HG02884 (cell line): Measurements from ENCODE around the gene SMTNL2.
"Not testable (repeated sequence)": the region's sequence is repeated elsewhere in the genome, so short reads cannot be mapped to it uniquely, and the experiment has no call there.

Source experiments
- ATAC-seq: cut with Tn5 transposase; IDR thresholded peaks from one replicate; pipeline ENCODE4 v1.9.1; 2021; ENCODE audit warnings: mild to moderate bottlenecking, moderate library complexity; ENCODE audit not compliant: unreplicated experiment

The SMTNL2 gene

DNA sequence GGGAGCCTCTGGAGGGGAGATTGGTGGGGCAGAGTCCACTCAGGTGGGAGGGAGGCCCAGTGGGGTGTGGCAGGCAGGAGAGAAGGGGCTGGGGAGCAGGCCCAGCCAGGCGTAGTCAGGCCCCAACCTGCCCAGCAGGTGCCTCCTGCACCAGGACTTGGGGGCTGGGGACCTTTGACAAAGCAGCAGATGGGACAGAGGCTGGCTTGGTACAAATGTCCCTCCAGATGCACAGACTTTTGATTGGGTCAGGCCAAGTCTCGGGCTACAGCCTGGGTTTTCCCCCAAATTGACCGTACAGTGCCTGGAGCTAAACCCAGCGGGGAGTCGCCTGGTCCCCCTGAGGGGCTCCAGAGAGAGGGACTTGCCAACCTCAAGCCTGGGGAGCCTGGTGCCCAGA is 24.4 kb upstream of the SMTNL2 start:
- no peak for ATAC-seq

DNA sequence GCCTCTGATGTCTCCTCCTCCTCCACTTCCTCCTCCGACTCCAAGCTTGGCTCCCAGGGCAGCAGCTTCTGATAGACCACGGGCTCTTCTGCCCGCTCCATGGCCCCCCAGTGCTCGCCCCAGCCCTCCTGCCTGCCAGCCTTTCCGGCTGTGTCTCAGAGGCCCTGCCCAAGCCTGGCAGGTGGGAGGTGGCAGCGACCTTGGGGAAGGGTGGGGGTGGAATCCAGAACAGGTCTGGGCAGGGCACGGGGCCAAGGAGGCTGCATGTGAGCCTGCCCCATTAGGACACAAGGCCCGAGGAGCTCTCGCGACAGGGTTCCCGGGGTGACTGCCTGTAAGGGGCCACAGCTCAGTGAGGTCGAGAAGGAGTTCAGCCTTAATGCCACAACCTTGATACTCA is 23.9 kb upstream of the SMTNL2 start, which contains the start of gene GGT6:
Gene GGT6 (minus strand): TSS at position 157 of the 400 bp plus-strand sequence. CDS start 56 bp downstream, at position 101.
- no peak for ATAC-seq

DNA sequence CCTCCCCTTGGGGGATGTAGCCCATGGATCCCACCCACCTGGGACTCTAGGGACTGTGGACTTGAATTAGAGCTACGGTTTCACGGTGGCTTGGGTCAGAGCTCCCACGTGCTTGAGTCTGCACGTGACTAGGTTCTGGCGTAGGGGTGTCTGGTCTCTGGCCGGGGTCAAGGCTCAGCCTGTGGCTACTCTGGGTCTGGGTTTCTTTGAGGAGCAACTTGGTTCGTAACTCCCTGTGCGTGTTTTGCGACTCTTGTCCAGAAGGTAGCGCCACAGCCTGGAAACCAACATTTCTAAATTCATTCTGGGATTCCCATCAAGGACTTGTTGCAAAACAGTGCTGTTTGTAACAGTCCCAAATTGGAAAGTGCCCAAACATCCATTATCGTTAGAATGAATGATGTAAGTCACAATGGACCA is 23.5 kb upstream of the SMTNL2 start:
- ATAC-seq, result no peak

DNA sequence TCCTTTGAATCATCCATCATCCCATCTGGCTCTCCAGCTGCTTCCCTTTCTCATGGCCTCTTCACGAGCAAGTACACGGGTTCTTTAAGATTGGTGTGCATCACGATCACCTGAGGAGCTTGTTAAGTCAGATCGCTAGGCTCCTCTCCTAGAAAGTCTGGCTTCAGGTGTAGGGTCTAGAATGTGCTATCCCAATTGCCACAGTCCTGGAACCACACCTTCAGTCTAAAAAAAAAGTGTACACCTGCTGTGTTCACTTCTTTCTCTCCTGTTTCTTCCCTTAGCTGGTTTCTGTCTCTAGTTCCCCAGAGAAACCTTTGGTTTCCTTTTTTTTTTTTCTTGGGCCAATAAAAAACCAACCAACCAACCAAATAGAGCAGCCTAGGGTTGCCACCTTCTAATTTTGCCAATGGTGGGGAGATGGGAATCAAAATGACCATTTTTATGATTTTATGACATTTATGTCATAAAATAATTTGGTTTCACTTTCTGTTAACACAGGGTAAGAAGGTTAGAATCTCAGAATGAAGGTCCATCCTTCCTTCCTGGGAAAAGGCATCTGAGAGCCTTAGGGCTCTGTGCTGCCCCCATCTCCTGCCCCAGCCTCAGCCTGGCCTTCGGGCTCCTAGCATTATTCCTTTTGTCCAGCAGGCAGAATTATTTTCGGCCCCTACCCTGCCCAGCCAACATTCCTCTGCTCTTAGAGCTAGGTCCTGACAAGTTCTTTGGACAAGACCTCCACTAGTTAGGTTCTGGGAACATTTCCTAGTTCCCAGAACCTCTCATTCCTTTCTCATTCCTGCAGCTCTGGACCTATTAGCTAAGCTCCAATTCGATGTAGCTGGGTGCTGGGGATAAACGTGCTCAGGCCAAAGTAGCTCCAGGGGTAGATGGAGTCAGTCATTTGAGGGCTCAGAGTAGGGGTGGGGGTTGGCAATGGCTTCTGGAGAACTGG is 22.0 kb upstream of the SMTNL2 start:
- ATAC-seq, result no peak

DNA sequence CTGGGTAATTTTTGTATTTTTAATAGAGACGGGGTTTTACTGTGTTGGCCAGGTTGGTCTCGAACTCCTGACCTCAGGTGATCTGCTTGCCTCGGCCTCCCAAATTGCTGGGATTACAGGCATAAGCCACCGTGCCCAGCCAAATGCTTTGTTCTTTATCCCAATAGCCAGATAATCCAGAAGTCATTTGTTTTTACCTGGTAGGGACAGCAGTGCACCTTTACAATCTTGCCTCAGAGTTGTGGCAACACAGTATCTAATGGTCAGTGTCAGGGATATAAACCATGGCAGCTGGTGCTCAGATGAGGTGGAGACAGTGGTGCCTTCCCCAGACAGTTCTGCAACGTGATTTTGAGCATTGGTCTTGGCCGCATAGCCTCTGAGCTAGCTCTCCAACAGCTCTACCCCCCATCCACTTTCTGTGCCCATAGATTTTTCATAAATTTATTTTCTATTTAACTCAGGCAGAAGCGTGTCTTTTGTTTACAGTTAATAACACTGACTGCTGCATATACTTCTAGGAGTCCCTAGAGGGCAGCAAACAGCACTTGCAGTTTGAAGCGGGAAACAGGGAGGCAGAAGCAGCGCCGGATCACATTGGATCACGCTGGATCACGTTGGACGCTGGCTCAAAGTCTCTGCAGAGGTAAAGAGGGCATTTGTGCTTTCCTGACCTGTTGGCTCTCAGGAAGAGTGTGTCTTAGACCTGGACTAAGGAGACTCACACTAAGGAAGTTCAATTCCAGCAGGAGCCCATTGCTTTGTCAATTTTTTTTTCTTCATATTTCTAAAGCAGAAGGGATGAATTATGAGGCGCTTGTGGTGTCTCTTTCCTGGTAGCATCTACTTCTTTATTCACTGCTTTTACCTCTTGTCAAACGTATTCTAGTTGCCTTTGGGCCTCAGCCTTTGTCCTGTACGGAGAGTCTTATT is 18.9 kb upstream of the SMTNL2 start:
- ATAC-seq, result no peak

DNA sequence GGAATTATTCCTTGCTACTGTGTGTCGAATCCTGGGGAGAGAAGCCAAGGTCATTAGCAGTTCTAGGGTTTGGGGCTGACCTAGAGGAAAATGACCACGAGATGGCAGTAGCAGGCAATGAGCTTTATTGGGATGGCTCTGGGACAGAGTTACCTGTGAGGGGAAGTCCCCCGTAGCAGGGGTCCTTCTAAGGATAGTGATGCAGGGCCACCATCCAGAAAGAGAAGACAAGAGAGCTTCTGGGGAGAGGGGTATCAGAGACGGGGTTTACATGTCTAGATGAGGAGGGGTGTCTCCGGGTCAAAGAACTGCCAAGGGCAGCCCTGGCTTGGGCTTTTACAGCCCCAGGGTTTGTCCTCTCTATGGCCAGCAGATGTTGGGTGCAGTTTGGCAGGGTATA is 17.5 kb upstream of the SMTNL2 start:
- ATAC-seq, result no peak

DNA sequence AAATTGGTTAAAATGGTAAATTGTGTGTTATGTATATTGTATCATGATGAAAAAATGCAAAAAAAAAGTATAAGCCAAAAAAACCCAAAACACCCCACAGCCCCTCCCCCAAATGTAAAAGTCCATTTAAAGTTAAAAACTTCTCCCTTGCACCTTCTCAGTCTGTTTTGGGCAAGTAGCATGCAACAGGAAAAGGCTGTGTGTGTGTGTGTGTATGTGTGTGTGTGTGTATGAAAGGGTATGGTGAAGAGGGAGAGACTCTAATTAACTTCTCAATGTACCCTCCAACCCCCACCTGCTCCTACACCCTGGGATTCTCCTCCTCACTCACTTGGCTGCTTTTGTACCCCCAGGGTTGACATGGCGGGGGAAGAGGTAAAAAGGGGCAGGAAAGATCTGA is 14.7 kb upstream of the SMTNL2 start:
- no peak for ATAC-seq

DNA sequence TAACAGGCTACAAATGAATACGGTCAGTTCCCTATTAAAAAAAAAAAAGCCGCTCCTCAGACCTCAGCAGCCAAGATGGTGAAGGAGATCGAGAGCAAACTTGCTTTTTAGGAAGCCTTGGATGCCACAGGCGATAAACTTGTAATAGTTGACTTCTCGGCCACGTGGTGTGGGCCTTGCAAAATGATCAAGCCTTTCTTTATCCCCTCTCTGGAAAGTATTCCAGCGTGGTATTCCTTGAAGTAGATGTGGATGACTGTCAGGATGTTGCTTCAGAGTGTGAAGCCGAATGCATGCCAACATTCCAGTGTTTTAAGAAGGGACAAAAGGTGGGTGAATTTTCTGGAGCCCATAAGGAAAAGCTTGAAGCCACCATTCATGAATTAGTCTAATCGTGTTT is 12.2 kb upstream of the SMTNL2 start:
- ATAC-seq, result no peak

DNA sequence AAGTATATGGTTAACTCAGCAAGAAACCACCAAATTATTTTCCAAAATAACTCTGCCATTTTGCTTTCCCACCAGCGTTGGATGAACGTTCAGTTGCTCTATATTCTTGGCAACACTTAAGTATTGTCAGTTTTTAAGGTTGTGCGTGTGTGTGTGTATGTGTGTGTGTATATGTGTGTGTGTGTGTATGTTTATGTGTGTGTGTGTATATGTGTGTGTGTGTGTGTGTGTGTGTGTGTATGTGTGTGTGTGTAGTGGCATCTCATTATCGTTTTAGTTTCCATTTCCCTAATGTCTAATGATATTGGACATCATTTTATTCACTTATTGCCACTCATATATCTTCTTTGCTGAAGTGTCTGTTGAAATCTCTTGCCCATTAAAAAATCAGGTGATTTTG is 11.2 kb upstream of the SMTNL2 start:
- no peak for ATAC-seq

DNA sequence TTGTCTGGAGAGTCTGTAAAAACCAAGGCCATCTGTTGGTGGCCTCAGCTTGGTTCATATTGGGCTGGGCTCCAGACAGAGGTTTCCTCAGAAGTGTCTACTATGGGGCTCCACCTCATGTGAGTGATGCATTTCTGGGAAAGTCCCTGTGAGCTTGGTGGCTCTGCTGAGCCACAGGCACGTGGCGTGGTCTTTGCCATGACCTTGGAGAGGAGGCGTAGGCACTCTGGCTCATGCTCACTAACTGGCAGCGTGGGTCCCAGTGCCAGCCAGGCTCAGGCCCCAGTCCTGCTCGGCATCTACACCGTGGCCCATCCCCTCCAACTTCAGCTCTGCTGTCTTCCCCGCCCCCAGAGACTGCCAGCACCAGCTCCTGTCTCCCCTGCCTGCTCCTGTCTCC is 10.7 kb upstream of the SMTNL2 start:
- no peak for ATAC-seq

DNA sequence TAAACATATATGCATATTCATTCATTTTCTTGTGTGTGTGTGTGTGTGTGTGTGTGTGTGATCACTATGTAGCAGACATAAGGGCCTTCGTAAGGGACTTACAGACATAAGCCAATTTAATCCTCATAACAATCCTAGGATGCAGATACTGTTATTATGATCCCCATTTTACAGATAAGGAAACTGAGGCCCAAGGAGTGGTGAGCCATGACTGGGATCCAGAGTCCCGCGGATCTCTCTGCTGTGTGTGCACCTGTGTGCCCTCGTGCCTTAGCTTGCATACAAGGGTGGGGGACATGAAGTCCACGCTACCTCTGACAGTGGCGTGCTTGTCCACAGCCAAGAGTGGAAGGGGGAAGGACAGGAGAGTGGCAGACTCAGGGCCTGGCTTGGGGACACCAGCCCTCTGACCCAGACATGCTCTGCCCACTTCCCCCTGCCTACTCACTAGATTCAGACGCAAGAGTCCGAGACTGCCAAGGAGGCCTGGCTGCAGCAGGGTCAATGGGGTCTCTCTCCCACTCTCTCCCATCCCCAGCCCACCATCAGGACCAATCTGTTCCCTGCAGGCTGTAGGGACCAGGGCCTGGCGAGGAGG is 9.8 kb upstream of the SMTNL2 start:
- ATAC-seq, result no peak

DNA sequence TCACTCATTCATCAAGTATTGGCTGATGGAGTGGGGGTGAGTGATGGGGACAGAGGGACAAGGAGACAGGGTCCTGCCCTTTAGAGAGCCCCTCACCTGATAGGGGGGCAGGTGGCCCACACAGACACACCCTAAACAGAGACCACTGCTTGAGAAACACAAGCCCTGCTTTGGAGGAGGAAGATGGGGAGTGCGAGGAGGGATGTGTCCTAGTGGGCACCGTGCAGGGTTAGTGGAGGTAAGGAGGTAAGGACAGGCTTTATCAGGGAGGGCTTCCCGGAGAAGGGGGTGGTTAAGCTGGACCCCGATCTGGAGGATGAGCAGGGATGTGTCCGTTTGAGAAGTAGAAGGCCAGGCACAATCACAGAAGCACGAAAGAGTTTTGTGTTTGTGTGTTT is 8.2 kb upstream of the SMTNL2 start:
- ATAC-seq, result no peak

DNA sequence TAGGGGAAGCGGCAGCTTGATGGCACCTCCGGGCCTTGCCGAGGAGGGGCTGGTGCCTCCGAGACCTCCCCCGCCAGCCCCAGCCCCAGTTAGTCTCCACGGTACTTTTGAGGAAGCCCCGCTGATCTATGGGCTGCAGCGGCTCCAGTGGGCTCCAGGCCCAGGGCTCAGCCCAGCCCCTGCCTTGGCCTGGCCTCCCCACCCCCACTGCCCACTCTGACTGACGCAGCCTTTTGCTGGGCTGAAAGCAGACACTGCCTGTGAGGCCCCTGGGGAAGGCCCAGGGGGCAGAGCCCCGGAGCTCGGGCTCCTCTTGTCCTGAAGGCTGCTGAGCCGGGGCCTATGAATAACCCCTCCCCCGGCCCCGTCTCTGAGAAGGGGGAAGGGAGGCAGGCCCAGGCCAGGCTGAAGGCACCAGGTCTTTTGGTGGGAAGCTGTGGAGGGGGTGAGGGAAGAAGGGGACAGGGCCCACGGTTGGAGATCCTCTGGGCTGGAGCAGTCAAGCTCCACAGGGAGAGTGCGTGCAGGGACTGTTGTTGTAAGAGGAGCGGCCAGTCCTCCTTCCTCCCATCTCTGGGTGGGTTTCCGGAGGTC is 7.5 kb upstream of the SMTNL2 start:
- ATAC-seq, result no peak

DNA sequence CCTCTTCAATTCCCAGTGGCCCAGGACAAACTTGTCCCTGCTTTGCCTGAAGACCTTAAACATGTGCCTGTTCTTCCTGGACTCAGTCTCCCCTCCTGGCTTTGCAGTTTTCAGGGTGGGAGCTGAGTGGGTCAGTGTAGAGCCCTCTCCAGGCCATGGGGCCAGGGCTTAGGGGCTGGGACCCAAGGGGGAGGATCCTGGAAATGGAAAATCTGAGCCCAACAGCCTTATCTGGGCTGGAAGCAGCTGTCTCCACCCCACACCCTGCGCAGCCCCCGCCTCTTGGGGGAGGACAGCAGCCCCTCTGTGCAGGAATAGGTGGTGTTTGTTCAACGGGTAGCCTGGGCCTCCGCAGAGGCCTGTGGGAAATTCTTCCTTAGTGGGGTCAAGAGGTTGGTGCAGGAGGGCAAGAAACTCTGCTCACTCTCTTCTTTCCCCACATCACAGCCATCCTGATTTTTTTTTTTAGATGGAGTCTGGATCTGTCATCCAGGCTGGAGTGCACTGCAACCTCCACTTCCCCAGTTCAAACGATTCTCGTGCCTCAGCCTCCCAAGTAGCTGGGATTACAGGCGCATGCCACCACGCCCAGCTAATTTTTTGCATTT is 6.8 kb upstream of the SMTNL2 start:
- ATAC-seq, result no peak

DNA sequence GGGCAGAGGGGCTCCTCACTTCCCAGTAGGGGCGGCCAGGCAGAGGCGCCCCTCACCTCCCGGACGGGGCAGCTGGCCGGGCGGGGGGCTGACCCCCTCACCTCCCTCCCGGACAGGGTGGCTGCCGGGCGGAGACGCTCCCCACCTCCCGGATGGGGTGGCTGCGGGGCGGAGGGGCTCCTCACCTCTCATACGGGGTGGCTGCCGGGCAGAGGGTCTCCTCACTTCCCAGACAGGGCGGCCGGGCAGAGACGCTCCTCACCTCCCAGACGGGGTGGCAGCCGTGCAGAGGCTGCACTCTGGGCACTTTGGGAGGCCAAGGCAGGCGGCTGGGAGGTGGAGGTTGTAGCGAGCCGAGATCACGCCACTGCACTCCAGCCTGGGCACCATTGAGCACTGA is 6.0 kb upstream of the SMTNL2 start:
- not testable (repeated sequence) for ATAC-seq

DNA sequence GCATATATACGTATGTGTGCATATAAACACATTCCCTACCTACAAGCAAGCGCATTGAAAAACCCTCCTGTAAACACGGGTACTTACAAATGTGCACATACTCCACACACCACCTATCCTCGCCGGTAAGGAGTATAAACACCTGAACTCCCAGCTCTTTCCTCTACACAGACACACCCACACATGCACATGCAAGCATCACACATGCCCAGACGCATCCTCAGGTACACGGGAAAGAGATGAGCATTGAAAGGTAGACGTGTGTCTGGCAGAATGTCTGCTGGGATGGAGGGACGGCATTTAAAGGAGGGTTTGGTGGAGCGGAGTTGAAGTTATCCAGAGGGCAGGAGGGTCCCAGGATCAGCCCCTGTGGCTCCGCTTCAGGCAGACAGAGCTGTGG is 4.7 kb upstream of the SMTNL2 start:
- ATAC-seq, result no peak

DNA sequence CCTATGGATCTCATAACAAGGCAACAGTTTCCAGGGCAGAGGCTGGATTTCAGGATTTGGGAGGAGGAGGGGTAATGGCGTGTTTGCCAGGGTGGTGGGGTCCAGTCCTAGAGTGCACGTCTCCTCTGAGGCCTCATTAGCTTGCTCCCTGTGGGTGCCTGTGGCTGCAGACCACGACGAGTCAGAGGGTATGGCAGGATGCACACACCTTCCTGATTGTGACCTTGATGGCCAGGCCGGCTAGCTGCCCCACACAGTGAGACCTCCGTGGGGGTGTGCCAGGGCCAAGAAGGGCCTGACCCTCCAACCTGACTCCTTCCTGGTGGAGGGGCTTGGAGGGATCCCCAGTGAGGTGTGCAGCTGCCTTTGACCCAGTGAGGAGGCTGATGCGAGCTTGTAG is 4.0 kb upstream of the SMTNL2 start:
- no peak for ATAC-seq

DNA sequence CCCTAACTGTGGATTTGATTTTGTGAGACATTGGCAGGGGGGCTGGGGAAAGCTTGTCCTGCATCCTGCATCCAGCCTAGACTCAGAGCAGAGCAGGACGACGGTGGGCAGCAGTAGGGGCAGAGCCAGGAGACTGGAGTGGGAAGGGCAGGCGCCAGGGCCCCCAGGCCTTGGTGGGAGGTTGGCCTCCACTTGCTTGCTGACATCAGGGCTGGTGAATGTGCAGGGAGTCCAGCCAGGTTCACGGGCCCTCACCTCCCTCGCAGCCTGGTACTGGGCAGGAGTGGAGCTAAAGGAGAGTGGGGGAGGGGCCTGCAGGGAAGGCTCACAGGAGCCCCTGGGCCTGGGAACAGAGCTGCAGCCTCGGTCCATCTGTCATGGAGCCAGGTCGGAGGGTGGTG is 2.2 kb upstream of the SMTNL2 start:
- ATAC-seq, result no peak

DNA sequence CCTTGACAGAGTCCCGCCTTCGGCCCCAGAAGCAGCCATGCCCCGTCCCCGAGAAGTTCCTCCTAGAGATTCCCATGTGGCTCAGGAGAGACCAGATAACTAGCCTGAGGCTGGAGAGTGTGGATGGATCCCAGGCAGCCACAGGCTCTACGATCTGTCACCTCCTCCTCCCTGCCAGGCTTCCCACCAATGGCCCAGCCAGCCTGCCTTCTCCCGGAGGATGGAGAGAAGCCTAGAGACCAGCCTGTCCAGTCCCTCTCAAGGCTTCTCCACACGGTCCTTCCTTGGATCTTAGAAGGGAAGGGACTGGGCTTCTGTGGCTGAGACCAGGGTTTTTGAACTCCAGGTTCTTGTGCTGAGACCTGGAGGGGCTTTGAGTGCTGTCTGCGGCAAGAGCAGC is 1.6 kb upstream of the SMTNL2 start:
- no peak for ATAC-seq

DNA sequence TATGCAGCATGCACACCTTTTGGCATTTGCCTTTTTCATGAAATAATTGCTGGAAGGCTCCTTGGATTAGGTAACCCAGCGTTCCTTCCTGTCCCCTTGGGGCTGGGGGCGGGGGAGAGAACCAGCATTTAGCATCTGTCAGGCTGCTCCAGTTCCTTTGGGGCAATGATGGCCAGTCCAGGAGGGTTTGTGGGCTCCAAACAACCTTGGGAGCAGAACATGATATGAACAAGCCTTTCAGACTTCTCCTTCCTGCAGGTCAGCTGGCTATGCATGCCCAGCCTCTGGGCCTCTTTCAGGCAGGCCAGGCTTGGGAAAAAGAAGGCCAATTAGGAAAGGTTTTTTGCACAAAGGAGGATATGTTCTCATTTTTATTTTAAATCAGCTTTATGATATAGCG is 1.1 kb upstream of the SMTNL2 start:
- no peak for ATAC-seq

DNA sequence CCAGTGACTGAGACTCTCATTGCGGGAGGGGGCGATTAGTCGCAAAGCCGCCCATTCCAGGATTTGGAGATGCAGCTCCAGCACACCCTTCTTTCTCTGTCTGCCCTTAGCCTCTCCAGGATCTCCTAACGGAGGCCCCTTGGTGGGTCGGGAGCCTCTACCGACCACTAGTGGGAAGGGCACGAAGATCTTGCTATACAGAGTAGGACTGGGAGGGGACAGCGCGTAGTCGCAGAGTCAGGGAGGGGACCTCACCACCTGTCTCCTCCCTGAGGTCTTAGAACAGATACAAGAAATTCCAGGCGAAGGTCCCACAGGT is 588 bp upstream of the SMTNL2 start:
- ATAC-seq, result no peak
